A549 (cell line): Measurements from ENCODE around the gene EEIG1. TPM values are rescaled to one million over a fixed set of nuclear protein-coding genes. Genes with fewer than 3 reads are reported as not detected.

Experiments used
- ATAC-seq, 2 experiments: fragments of 200-7000 bp in 1 of 2; fragments of >200 bp in 1 of 2; cut with Nextera tagmentation in 1 of 2; cut with Tn5 transposase in 1 of 2; 3 replicates each; pipeline versions ENCODE4 v1.8.0 to v1.9.1; 2018 to 2020; ENCODE audit warnings: mild to moderate bottlenecking in 1 of 2, moderate library complexity in 1 of 2
- CTCF ChIA-PET: fragments of 300-600 bp; sonication (Branson Sonifier 250); formaldehyde crosslinking; extraction: SDS; loops from one replicate; lab custom pipeline; 2021; ENCODE audit warnings: antibody characterized with exemption, inconsistent platforms; lab: Yijun Ruan, JAX
- POLR2A ChIA-PET: fragments of 350-600 bp; formaldehyde crosslinking; extraction: SDS; loops from one replicate; lab custom pipeline; 2021; ENCODE audit warnings: antibody characterized with exemption, inconsistent platforms; lab: Yijun Ruan, JAX
- DNase-seq, 2 experiments: peaks; one replicate each; pipeline versions ENCODE4 v3.0.0 to v3.0.0-alpha.2; 2011 to 2016; ENCODE audit warnings: low read depth in 1 of 2, low spot score in 1 of 2
- FAIRE-seq: peaks from 2 replicates; lab custom pipeline; 2011; peaks lifted over from hg19 to GRCh38; lab: Jason Lieb, UNC
- H3K27ac ChIP-seq, 2 experiments: fragments of >200 bp; sonication (Bioruptor Twin); formaldehyde crosslinking; 3 replicates each; pipeline ENCODE4 v1.5.1; 2016 to 2017
- H3K4me1 ChIP-seq: fragments of >200 bp; sonication (Bioruptor Twin); formaldehyde crosslinking; 3 replicates; pipeline ENCODE4 v1.6.1; 2016
- H3K4me2 ChIP-seq: fragments of >200 bp; sonication (Bioruptor Twin); formaldehyde crosslinking; 3 replicates; pipeline ENCODE4 v1.6.1; 2016
- H3K4me3 ChIP-seq: fragments of >200 bp; sonication (Bioruptor Twin); formaldehyde crosslinking; 3 replicates; pipeline ENCODE4 v1.5.1; 2016
- H3K9me3 ChIP-seq: fragments of >200 bp; sonication (Bioruptor Twin); formaldehyde crosslinking; 3 replicates; pipeline ENCODE4 v1.6.1; 2016
- CBX2 ChIP-seq: fragments of 200-600 bp; sonication (generic); IDR thresholded peaks from 2 replicates; pipeline ENCODE4 v1.6.1; 2016; ENCODE audit warnings: low read depth, mild to moderate bottlenecking, borderline replicate concordance
- CEBPB ChIP-seq, 2 experiments: fragments of >200 bp in 1 of 2; sonication (Bioruptor Twin) in 1 of 2; formaldehyde crosslinking in 1 of 2; IDR thresholded peaks; 2 replicates each; pipeline ENCODE4 v1.6.1; 2012 to 2016
- CHD2 ChIP-seq: fragments of 150-350 bp; IDR thresholded peaks from 2 replicates; pipeline ENCODE4 v1.6.1; 2014; ENCODE audit warnings: low read length; ENCODE audit not compliant: partially characterized antibody
- CTCF ChIP-seq: fragments of >200 bp; sonication (Bioruptor Twin); formaldehyde crosslinking; IDR thresholded peaks from 3 replicates; pipeline ENCODE4 v1.5.1; 2016
- EHMT2 ChIP-seq: fragments of 200-600 bp; sonication (generic); IDR thresholded peaks from 2 replicates; pipeline ENCODE4 v1.6.1; 2016; ENCODE audit warnings: antibody characterized with exemption, low read depth, mild to moderate bottlenecking, moderate library complexity
- ESRRA ChIP-seq: fragments of 150-350 bp; IDR thresholded peaks from 2 replicates; pipeline ENCODE4 v1.6.1; 2014; ENCODE audit warnings: mild to moderate bottlenecking, low read length, borderline replicate concordance
- HMGXB4 ChIP-seq: fragments of 250-450 bp; sonication (Bioruptor Pico); IDR thresholded peaks from 2 replicates; pipeline ENCODE4 v1.5.0; 2021; ENCODE audit warnings: mild to moderate bottlenecking, moderate library complexity, borderline replicate concordance
- KDM1A ChIP-seq: fragments of 200-600 bp; sonication (generic); IDR thresholded peaks from 2 replicates; pipeline ENCODE4 v1.6.1; 2016; ENCODE audit warnings: low read depth, mild to moderate bottlenecking
- NPAS2 ChIP-seq: fragments of 250-450 bp; sonication (Bioruptor Pico); IDR thresholded peaks from 2 replicates; pipeline ENCODE4 v1.8.0; 2022; ENCODE audit warnings: mild to moderate bottlenecking, moderate library complexity, borderline replicate concordance
- PHF8 ChIP-seq: fragments of 200-600 bp; sonication (generic); IDR thresholded peaks from 2 replicates; pipeline ENCODE4 v1.6.1; 2016; ENCODE audit warnings: low read depth, mild to moderate bottlenecking, antibody characterized with exemption, moderate library complexity, borderline replicate concordance
- POLR2A ChIP-seq: IDR thresholded peaks from 2 replicates; pipeline ENCODE4 v1.6.1; 2012; ENCODE audit warnings: mild to moderate bottlenecking, low read length
- RCOR1 ChIP-seq: fragments of 150-350 bp; IDR thresholded peaks from 2 replicates; pipeline ENCODE4 v1.6.1; 2014; ENCODE audit warnings: antibody characterized with exemption, low read length, low read depth
- SMC3 ChIP-seq: fragments of >200 bp; sonication (Bioruptor Twin); formaldehyde crosslinking; IDR thresholded peaks from 3 replicates; pipeline ENCODE4 v1.6.1; 2018; ENCODE audit warnings: inconsistent platforms
- SREBF2 ChIP-seq: fragments of 450-650 bp; IDR thresholded peaks from 2 replicates; pipeline ENCODE4 v1.6.1; 2014; ENCODE audit warnings: mild to moderate bottlenecking, moderate library complexity
- WGBS: methylation state at CpG from one replicate; pipeline ENCODE4 v1.1.6; 2017; ENCODE audit errors: missing lambda C conversion rate; 5-methylcytosine and 5-hydroxymethylcytosine counted together
- polyA plus RNA-seq, 4 experiments: library from polyadenylated mRNA; depleted of rRNA in 3 of 4; stranded (reverse); fragments of >200 nt; fragmentation: RNase III in 1 of 4; extraction: RNeasy Plus Mini Kit Qiagen cat#74134 plus additional on column Dnase treatment in 1 of 4; gene quantifications; 2 replicates in 3 of 4; 3 replicates in 1 of 4; pipeline ENCODE4 v1.2.3, GENCODE V29; 2011 to 2017
- TF ChIP-seq, protein P1 (sequence below): fragments of 450-650 bp; IDR thresholded peaks from 2 replicates; pipeline ENCODE4 v1.6.1; 2014; ENCODE audit warnings: antibody characterized with exemption
- TF ChIP-seq, protein P2 (sequence below): fragments of 250-450 bp; sonication (Bioruptor Pico); IDR thresholded peaks from 2 replicates; pipeline ENCODE4 v1.5.0; 2020; ENCODE audit warnings: low read depth, mild to moderate bottlenecking, moderate library complexity
- TF ChIP-seq, protein P3 (sequence below): IDR thresholded peaks from 2 replicates; pipeline ENCODE4 v1.6.1; 2012; ENCODE audit warnings: low read depth, borderline replicate concordance

Gene EEIG1
- polyA plus RNA-seq, 2 of the 4 experiments (the other 2 are of a cell fraction): 30.3 to 33.0 TPM

DNA sequence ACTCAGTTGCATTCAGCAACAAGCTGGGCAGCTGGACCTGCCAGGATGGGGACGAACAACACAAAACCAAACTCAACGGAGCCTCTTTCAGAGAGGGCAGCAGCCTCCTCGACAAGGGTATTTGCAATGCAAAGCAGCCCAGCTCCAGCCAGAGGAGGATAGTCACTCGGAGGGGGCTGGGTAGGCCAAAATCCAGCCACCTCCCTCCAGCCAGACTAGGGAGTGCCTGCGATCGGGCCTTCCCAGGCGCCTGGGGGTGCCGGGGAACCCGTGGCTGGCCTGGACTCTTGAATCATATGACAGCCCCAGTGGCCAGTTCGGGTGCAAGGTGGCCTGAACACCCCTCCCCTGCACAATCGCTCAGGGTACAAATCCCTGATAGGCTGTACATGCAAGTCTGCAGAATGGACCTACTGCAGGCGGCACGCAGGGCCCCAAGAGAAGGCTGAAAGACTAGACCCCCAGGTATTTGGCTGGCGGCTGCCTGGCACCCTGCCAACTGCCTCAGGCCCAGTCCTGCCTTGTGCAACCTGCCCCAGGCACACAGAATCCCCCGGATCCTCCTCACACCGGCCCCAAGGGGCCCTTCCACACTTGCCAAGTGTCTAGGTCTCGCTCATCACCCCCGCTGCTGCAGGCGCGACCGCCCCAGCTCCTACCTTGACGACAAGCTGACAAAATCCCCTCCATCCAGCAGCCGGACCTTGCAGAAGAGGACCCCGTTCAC lies 1.3 kb downstream of the EEIG1 start:
- Histone ChIP-seq H3K4me2 (peak overlapping the region; percentile 98), H3K4me3 (peak overlapping the region; percentile 91), H3K9me3 (no peaks in the 10 kb centered on the region), H3K27ac (peak overlapping the region; percentile 97 to 98), H3K4me1 (peaks cover 56% of the 10 kb centered on the region)
- 1% methylated on average over 19 of the region's 24 CpGs for WGBS
- FAIRE-seq: no peak
- ChIA-PET CTCF (interaction anchor here (0.7 to 17.9 kb wide), 14 partner anchors 9 to 138 kb away, joined by 3 to 173 read pairs (median 6); no protein-coding TSS in a partner anchor), POLR2A (interaction anchor here (1.6 to 2.5 kb wide), 2 partner anchors 25 to 88 kb away, joined by 7 to 10 read pairs; partner anchors contain the start of gene NAIF1)
- TF ChIP-seq CEBPB (IDR thresholded peaks at IDR 0.05) (peak in 1 of 2 experiments; percentile 55; a peak in 2 of 4 replicates), ESRRA (no peak), HMGXB4 (no peak), PHF8 (no peak)
- DNase-seq: peak in 1 of 2 experiments; percentile 54
- peak in 1 of 2 experiments; percentile 19; a peak in 3 of 6 replicates for ATAC-seq

- ChIA-PET CTCF (interaction anchor here (0.8 to 17.9 kb wide), 13 partner anchors 13 to 139 kb away, joined by 3 to 173 read pairs (median 6); no protein-coding TSS in a partner anchor), POLR2A (interaction anchor here (2.5 kb wide), 1 partner anchor 24 kb away, joined by 10 read pairs; no protein-coding TSS in a partner anchor)
- peak overlapping the region; percentile 91 for H3K4me3 ChIP-seq
- no peaks in the 10 kb centered on the region for H3K9me3 ChIP-seq
- no peak for TF ChIP-seq NPAS2 (CRISPR knock-in tag)
- no peak for TF ChIP-seq CEBPB (IDR thresholded peaks at IDR 0.05)
- no peak for TF ChIP-seq SREBF2
- TF ChIP-seq CBX2: no peak
- TF ChIP-seq, protein P1, sequence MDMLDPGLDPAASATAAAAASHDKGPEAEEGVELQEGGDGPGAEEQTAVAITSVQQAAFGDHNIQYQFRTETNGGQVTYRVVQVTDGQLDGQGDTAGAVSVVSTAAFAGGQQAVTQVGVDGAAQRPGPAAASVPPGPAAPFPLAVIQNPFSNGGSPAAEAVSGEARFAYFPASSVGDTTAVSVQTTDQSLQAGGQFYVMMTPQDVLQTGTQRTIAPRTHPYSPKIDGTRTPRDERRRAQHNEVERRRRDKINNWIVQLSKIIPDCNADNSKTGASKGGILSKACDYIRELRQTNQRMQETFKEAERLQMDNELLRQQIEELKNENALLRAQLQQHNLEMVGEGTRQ: no peak
- TF ChIP-seq RCOR1: no peak
- TF ChIP-seq, protein P2, sequence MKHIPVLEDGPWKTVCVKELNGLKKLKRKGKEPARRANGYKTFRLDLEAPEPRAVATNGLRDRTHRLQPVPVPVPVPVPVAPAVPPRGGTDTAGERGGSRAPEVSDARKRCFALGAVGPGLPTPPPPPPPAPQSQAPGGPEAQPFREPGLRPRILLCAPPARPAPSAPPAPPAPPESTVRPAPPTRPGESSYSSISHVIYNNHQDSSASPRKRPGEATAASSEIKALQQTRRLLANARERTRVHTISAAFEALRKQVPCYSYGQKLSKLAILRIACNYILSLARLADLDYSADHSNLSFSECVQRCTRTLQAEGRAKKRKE (CRISPR knock-in tag): no peak
- TF ChIP-seq POLR2A: no peak
- TF ChIP-seq, protein P3, sequence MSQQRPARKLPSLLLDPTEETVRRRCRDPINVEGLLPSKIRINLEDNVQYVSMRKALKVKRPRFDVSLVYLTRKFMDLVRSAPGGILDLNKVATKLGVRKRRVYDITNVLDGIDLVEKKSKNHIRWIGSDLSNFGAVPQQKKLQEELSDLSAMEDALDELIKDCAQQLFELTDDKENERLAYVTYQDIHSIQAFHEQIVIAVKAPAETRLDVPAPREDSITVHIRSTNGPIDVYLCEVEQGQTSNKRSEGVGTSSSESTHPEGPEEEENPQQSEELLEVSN: no peak
- no peak for TF ChIP-seq CTCF
- TF ChIP-seq CHD2: no peak
- TF ChIP-seq EHMT2: no peak
- no peak for TF ChIP-seq SMC3
- TF ChIP-seq ESRRA: no peak
- no peak for TF ChIP-seq KDM1A
- TF ChIP-seq, all 56 proteins: peak for 0
- Histone ChIP-seq H3K4me2 (peak overlapping the region; percentile 98), H3K4me1 (peaks cover 61% of the 10 kb centered on the region), H3K27ac (peak overlapping the region; percentile 97 to 98)
- ATAC-seq: no peak
- DNase-seq: no peak
- FAIRE-seq: no peak
- WGBS: 18% methylated on average over 5 of the region's 5 CpGs
Measured at GRCh38 chr9:127979015-127979332, 1.8 kb downstream of the EEIG1 start.
